Activated naive CD8-positive, alpha-beta T cell treated with anti-CD3 and anti-CD28 coated beads, Interleukin-2, amount 50 U/mL, for 24 hours (primary cell): Measurements from ENCODE around the gene WFS1.

Source experiments
- ATAC-seq: fragments of 150-1000 bp; cut with Tn5 transposase; one replicate; pipeline ENCODE4 v1.10.0; 2021
- DNase-seq: peaks from one replicate; pipeline ENCODE4 v3.0.0; 2021
- H3K27ac Mint-ChIP-seq: one replicate; pipeline ENCODE4 v1.8.0; 2021; ENCODE audit warnings: mild to moderate bottlenecking, mixed read lengths
- H3K27me3 Mint-ChIP-seq: one replicate; pipeline ENCODE4 v1.8.0; 2021; ENCODE audit warnings: mixed read lengths
- H3K36me3 Mint-ChIP-seq: one replicate; pipeline ENCODE4 v1.8.0; 2021; ENCODE audit warnings: low read depth, mixed read lengths
- H3K4me1 Mint-ChIP-seq: one replicate; pipeline ENCODE4 v1.8.0; 2021; ENCODE audit warnings: mixed read lengths
- H3K4me3 Mint-ChIP-seq: one replicate; pipeline ENCODE4 v1.8.0; 2021; ENCODE audit warnings: mild to moderate bottlenecking, moderate library complexity, mixed read lengths
- H3K9me3 Mint-ChIP-seq: one replicate; pipeline ENCODE4 v1.8.0; 2021; ENCODE audit warnings: mixed read lengths

WFS1 gene

GRCh38 chr4:6277139-6277802 is 7.6 kb downstream of the WFS1 start:
- Mint-ChIP-seq H3K9me3 (no peaks in the 10 kb centered on the region), H3K36me3 (no peaks in the 10 kb centered on the region), H3K4me1 (peaks cover 6% of the 10 kb centered on the region), H3K27ac (no peak overlapping the region), H3K27me3 (no peaks in the 10 kb centered on the region), H3K4me3 (no peak overlapping the region)
- ATAC-seq (no peak), DNase-seq (no peak)

GRCh38 chr4:6277935-6278800 is 8.5 kb downstream of the WFS1 start:
- H3K4me3 Mint-ChIP-seq = no peak overlapping the region
- no peaks in the 10 kb centered on the region for H3K36me3 Mint-ChIP-seq
- DNase-seq (no peak), ATAC-seq (peak; percentile 2)
- H3K27me3 Mint-ChIP-seq = no peaks in the 10 kb centered on the region
- no peak overlapping the region for H3K27ac Mint-ChIP-seq
- H3K9me3 Mint-ChIP-seq = no peaks in the 10 kb centered on the region
- H3K4me1 Mint-ChIP-seq = peaks cover 6% of the 10 kb centered on the region

- peak; percentile 2 for DNase-seq
- peak; percentile 47 for ATAC-seq
- no peak overlapping the region for H3K27ac Mint-ChIP-seq
- H3K4me3 Mint-ChIP-seq = no peak overlapping the region
- no peaks in the 10 kb centered on the region for H3K27me3 Mint-ChIP-seq
- no peaks in the 10 kb centered on the region for H3K9me3 Mint-ChIP-seq
- peaks cover 6% of the 10 kb centered on the region for H3K4me1 Mint-ChIP-seq
- H3K36me3 Mint-ChIP-seq = no peaks in the 10 kb centered on the region
Observed at GRCh38 chr4:6278801-6279197, 9.1 kb downstream of the WFS1 start.

GRCh38 chr4:6279582-6280289 is 10.1 kb downstream of the WFS1 start:
- DNase-seq (no peak), ATAC-seq (no peak)
- no peak overlapping the region for H3K27ac Mint-ChIP-seq
- no peaks in the 10 kb centered on the region for H3K36me3 Mint-ChIP-seq
- H3K27me3 Mint-ChIP-seq = no peaks in the 10 kb centered on the region
- no peaks in the 10 kb centered on the region for H3K9me3 Mint-ChIP-seq
- H3K4me3 Mint-ChIP-seq = no peak overlapping the region
- peaks cover 6% of the 10 kb centered on the region for H3K4me1 Mint-ChIP-seq

GRCh38 chr4:6280365-6280996 is 10.8 kb downstream of the WFS1 start:
- DNase-seq (no peak), ATAC-seq (no peak)
- Mint-ChIP-seq H3K4me1 (peaks cover 6% of the 10 kb centered on the region), H3K4me3 (no peak overlapping the region), H3K9me3 (no peaks in the 10 kb centered on the region), H3K27me3 (no peaks in the 10 kb centered on the region), H3K36me3 (no peaks in the 10 kb centered on the region), H3K27ac (no peak overlapping the region)

- Mint-ChIP-seq H3K27ac (no peak overlapping the region), H3K4me3 (no peak overlapping the region), H3K9me3 (no peaks in the 10 kb centered on the region), H3K27me3 (no peaks in the 10 kb centered on the region), H3K36me3 (no peaks in the 10 kb centered on the region), H3K4me1 (peaks cover 6% of the 10 kb centered on the region)
- ATAC-seq (no peak), DNase-seq (no peak)
Observed at GRCh38 chr4:6281436-6282313, 12.0 kb downstream of the WFS1 start.

- H3K27me3 Mint-ChIP-seq = no peaks in the 10 kb centered on the region
- no peak overlapping the region for H3K4me3 Mint-ChIP-seq
- no peak for DNase-seq
- H3K27ac Mint-ChIP-seq = no peak overlapping the region
- no peaks in the 10 kb centered on the region for H3K36me3 Mint-ChIP-seq
- no peaks in the 10 kb centered on the region for H3K9me3 Mint-ChIP-seq
- peaks cover 6% of the 10 kb centered on the region for H3K4me1 Mint-ChIP-seq
- ATAC-seq = no peak
Observed at GRCh38 chr4:6282314-6282771, 12.7 kb downstream of the WFS1 start.

GRCh38 chr4:6283282-6283681 is 13.6 kb downstream of the WFS1 start:
- Mint-ChIP-seq H3K4me3 (no peak overlapping the region), H3K36me3 (no peaks in the 10 kb centered on the region), H3K27me3 (no peaks in the 10 kb centered on the region), H3K4me1 (peaks cover 6% of the 10 kb centered on the region), H3K9me3 (no peaks in the 10 kb centered on the region), H3K27ac (no peak overlapping the region)
- DNase-seq (no peak), ATAC-seq (no peak)

- H3K27ac Mint-ChIP-seq = no peak overlapping the region
- DNase-seq = no peak
- peaks cover 2% of the 10 kb centered on the region for H3K36me3 Mint-ChIP-seq
- no peak for ATAC-seq
- no peaks in the 10 kb centered on the region for H3K27me3 Mint-ChIP-seq
- H3K4me3 Mint-ChIP-seq = no peak overlapping the region
- no peaks in the 10 kb centered on the region for H3K9me3 Mint-ChIP-seq
- no peaks in the 10 kb centered on the region for H3K4me1 Mint-ChIP-seq
Observed at GRCh38 chr4:6287017-6287788, 17.6 kb downstream of the WFS1 start.

- no peak overlapping the region for H3K4me3 Mint-ChIP-seq
Observed at GRCh38 chr4:6288342-6288741, 18.7 kb downstream of the WFS1 start.

GRCh38 chr4:6288871-6289270 is 19.2 kb downstream of the WFS1 start:
- Mint-ChIP-seq H3K27ac (no peak overlapping the region), H3K36me3 (peaks cover 3% of the 10 kb centered on the region), H3K4me1 (no peaks in the 10 kb centered on the region), H3K9me3 (no peaks in the 10 kb centered on the region), H3K27me3 (no peaks in the 10 kb centered on the region), H3K4me3 (no peak overlapping the region)
- no peak for DNase-seq
- no peak for ATAC-seq

More at GRCh38 chr4:6288342-6288741, 18.7 kb downstream of the WFS1 start:
- H3K27ac Mint-ChIP-seq = no peak overlapping the region
- no peak for ATAC-seq
- no peak for DNase-seq
- peaks cover 3% of the 10 kb centered on the region for H3K36me3 Mint-ChIP-seq
- no peaks in the 10 kb centered on the region for H3K9me3 Mint-ChIP-seq
- H3K4me1 Mint-ChIP-seq = no peaks in the 10 kb centered on the region
- H3K27me3 Mint-ChIP-seq = no peaks in the 10 kb centered on the region

GRCh38 chr4:6290256-6290655 is 20.6 kb downstream of the WFS1 start:
- Mint-ChIP-seq H3K36me3 (peaks cover 3% of the 10 kb centered on the region), H3K4me1 (no peaks in the 10 kb centered on the region), H3K4me3 (no peak overlapping the region), H3K27ac (no peak overlapping the region), H3K9me3 (no peaks in the 10 kb centered on the region), H3K27me3 (no peaks in the 10 kb centered on the region)
- ATAC-seq = no peak
- DNase-seq = no peak
